Spleen (tissue), 7 donors: ENCODE data around the gene FLYWCH1.

Experiments used
- POLR2A ChIP-seq, 3 donors: fragments of 450-650 bp; IDR thresholded peaks; one replicate each; pipeline ENCODE4 v1.5.1; 2017; ENCODE audit warnings: antibody characterized with exemption in 3 of 3, mild to moderate bottlenecking in 1 of 3
- POLR2AphosphoS5 ChIP-seq, 3 donors: sonication (generic); formaldehyde crosslinking; IDR thresholded peaks; one replicate each; pipeline ENCODE4 v1.5.1; 2017; ENCODE audit warnings: antibody characterized with exemption in 3 of 3
- TF ChIP-seq, protein P1 (sequence below), 11 experiments: fragments of 200-600 bp in 7 of 11; fragments of 450-650 bp in 4 of 11; sonication (generic) in 4 of 11; IDR thresholded peaks in 8 of 11; conservative IDR thresholded peaks in 3 of 11; 1 replicate in 7 of 11; 2 replicates in 4 of 11; pipeline versions ENCODE4 v1.4.0 to v1.8.0; 2016 to 2021; ENCODE audit warnings: antibody characterized with exemption in 11 of 11, inconsistent platforms in 4 of 11, mild to moderate bottlenecking in 1 of 11
- donor health status: DM: no; HTN: no; CAD: no; lungs with moderate emphysema.
- donor health status: DM: no; HTN: no; CAD: no.
- donor health status: DM: no; HTN: no; CAD: no.

DNA sequence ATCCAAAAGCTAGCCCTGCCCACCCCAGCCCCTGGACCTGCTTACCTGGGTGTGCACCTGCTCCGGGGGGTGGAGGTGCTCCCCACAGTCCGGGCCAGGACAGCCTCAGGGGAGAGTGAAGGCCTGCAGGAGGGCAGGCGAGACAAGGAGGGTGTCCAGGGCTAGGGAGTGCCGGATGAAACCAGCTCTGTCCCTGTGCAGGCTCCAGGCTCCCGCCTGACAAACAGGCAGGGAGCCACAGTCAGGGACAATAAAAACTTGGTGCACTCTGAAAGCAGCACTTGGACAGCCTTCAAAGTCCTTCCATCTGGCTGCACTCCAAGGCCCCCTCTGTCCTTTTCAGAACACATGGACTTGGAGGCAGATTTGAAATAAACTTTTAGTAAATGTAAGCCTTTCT, 61.4 kb downstream of the FLYWCH1 start:
- TF ChIP-seq, protein P1, sequence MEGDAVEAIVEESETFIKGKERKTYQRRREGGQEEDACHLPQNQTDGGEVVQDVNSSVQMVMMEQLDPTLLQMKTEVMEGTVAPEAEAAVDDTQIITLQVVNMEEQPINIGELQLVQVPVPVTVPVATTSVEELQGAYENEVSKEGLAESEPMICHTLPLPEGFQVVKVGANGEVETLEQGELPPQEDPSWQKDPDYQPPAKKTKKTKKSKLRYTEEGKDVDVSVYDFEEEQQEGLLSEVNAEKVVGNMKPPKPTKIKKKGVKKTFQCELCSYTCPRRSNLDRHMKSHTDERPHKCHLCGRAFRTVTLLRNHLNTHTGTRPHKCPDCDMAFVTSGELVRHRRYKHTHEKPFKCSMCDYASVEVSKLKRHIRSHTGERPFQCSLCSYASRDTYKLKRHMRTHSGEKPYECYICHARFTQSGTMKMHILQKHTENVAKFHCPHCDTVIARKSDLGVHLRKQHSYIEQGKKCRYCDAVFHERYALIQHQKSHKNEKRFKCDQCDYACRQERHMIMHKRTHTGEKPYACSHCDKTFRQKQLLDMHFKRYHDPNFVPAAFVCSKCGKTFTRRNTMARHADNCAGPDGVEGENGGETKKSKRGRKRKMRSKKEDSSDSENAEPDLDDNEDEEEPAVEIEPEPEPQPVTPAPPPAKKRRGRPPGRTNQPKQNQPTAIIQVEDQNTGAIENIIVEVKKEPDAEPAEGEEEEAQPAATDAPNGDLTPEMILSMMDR (IDR thresholded peaks at IDR 0.05 in 8 of 11, conservative IDR thresholded peaks at IDR 0.05 in 3 of 11), result no peak
- TF ChIP-seq POLR2AphosphoS5 (IDR thresholded peaks at IDR 0.05) (no peak), POLR2A (IDR thresholded peaks at IDR 0.05) (no peak)
